GM23248 (cell line): ENCODE data around the gene C12orf43.

ENCODE experiments used
- EZH2 ChIP-seq: fragments of 200-600 bp; sonication (generic); IDR thresholded peaks from 2 replicates; pipeline ENCODE4 v1.6.1; 2018; ENCODE audit warnings: antibody characterized with exemption, mild to moderate bottlenecking; ENCODE audit not compliant: insufficient read depth, poor library complexity, severe bottlenecking
- EZH2phosphoT487 ChIP-seq: fragments of 200-600 bp; sonication (generic); IDR thresholded peaks from 2 replicates; pipeline ENCODE4 v1.6.1; 2018; ENCODE audit warnings: antibody characterized with exemption, moderate library complexity, mild to moderate bottlenecking, low read depth; ENCODE audit not compliant: insufficient read depth

- no peak for TF ChIP-seq EZH2phosphoT487
- no peak for TF ChIP-seq EZH2
These were observed 18.8 kb downstream of the C12orf43 start for GRCh38 chr12:120997448-120997847.
